ENCODE data around the gene GMPPB. TPM values are rescaled to one million over a fixed set of nuclear protein-coding genes. Genes with fewer than 3 reads are reported as not detected.
A peak's percentile ranks its signal among the peaks of the same experiment; 100 is the strongest.

The GMPPB gene
- total RNA-seq, 4 donors from 2014 or later = 15.6 to 31.7 (median 27.3) TPM

- ATAC-seq (ENCODE audit: low FRiP score) (no peak), DNase-seq (ENCODE audit: low spot score) (no peak)
- TF ChIP-seq CTCF (IDR thresholded peaks at IDR 0.05) = no peak
Measured at GRCh38 chr3:49729966-49730609, 6.3 kb upstream of the GMPPB start.

- DNase-seq (ENCODE audit: low spot score) (no peak), ATAC-seq (ENCODE audit: low FRiP score) (no peak)
- no peak for TF ChIP-seq CTCF (IDR thresholded peaks at IDR 0.05)
Measured at GRCh38 chr3:49727924-49728361, 4.2 kb upstream of the GMPPB start.

- TF ChIP-seq CTCF (IDR thresholded peaks at IDR 0.05) = no peak
- no peak for ATAC-seq (ENCODE audit: low FRiP score)
- no peak for DNase-seq (ENCODE audit: low spot score)
Measured at GRCh38 chr3:49727154-49727923, 3.6 kb upstream of the GMPPB start.

- no peak for TF ChIP-seq CTCF (IDR thresholded peaks at IDR 0.05)
- ATAC-seq (ENCODE audit: low FRiP score) (no peak), DNase-seq (ENCODE audit: low spot score) (no peak)
Measured at GRCh38 chr3:49725906-49726681, 2.3 kb upstream of the GMPPB start.

- TF ChIP-seq CTCF (IDR thresholded peaks at IDR 0.05) = no peak
- DNase-seq (ENCODE audit: low spot score) (no peak), ATAC-seq (ENCODE audit: low FRiP score) (no peak)
Measured at GRCh38 chr3:49724586-49724985, 835 bp upstream of the GMPPB start.

GRCh38 chr3:49723296-49723627 is 489 bp downstream of the GMPPB start:
- TF ChIP-seq CTCF (IDR thresholded peaks at IDR 0.05) = no peak
- ATAC-seq (ENCODE audit: low FRiP score) = peak; percentile 10

More at GRCh38 chr3:49723296-49723627, 489 bp downstream of the GMPPB start:
- no peak for DNase-seq (ENCODE audit: low spot score)
